ENCODE data around the gene SPOP.

SPOP gene

GRCh38 chr17:49564638-49565037 lies 113.3 kb downstream of the SPOP start:
- ChIA-PET POLR2A (no interaction called here), CTCF (interaction anchor here (0.6 to 4.7 kb wide), 11 partner anchors 8 to 589 kb away, joined by 3 to 93 read pairs (median 5); partner anchors contain the start of gene DLX3)
- TF ChIP-seq ZNF138 (tag by site-specific recombination; IDR thresholded peaks at IDR 0.05; ENCODE audit: borderline replicate concordance) = no peak
- TF ChIP-seq ZNF16 (tag by site-specific recombination; IDR thresholded peaks at IDR 0.05; ENCODE audit: low read depth) = no peak
- TF ChIP-seq WT1 (tag by site-specific recombination; IDR thresholded peaks at IDR 0.05) = no peak
- no peak for TF ChIP-seq ZNF423 (tag by site-specific recombination; IDR thresholded peaks at IDR 0.05)
- TF ChIP-seq ZNF704 (tag by site-specific recombination; IDR thresholded peaks at IDR 0.05) = no peak
- TF ChIP-seq ZNF521 (tag by site-specific recombination; IDR thresholded peaks at IDR 0.05) = no peak
- TF ChIP-seq ZNF580 (tag by site-specific recombination; IDR thresholded peaks at IDR 0.05) = no peak
- no peak for TF ChIP-seq ZNF510 (tag by site-specific recombination; IDR thresholded peaks at IDR 0.05; ENCODE audit: insufficient replicate concordance)
- no peak for TF ChIP-seq HOXC10 (CRISPR knock-in tag; IDR thresholded peaks at IDR 0.05)
- TF ChIP-seq SETDB1 (IDR thresholded peaks at IDR 0.05; ENCODE audit: insufficient read length, low read length) = no peak
- no peak for TF ChIP-seq KLF10 (tag by site-specific recombination; IDR thresholded peaks at IDR 0.05)
- TF ChIP-seq ZNF239 (tag by site-specific recombination; IDR thresholded peaks at IDR 0.05) = no peak
- no peak for TF ChIP-seq GLIS1 (tag by site-specific recombination; IDR thresholded peaks at IDR 0.05)
- TF ChIP-seq ZNF223 (tag by site-specific recombination; IDR thresholded peaks at IDR 0.05) = no peak
- no peak for TF ChIP-seq ZNF146 (tag by site-specific recombination; IDR thresholded peaks at IDR 0.05)
- no peak for TF ChIP-seq ZNF366 (tag by site-specific recombination; conservative IDR thresholded peaks at IDR 0.05)
- TF ChIP-seq BCL11A (tag by site-specific recombination; IDR thresholded peaks at IDR 0.05; ENCODE audit: low read depth) = no peak
- no peak for TF ChIP-seq ZNF214 (tag by site-specific recombination; IDR thresholded peaks at IDR 0.05; ENCODE audit: borderline replicate concordance)
- TF ChIP-seq ZNF202 (tag by site-specific recombination; IDR thresholded peaks at IDR 0.05; ENCODE audit: borderline replicate concordance) = no peak
- no peak for TF ChIP-seq ZNF518A (tag by site-specific recombination; conservative IDR thresholded peaks at IDR 0.05; ENCODE audit: low read depth)
- no peaks in the 10 kb centered on the region for H3K9me3 ChIP-seq (ENCODE audit: control insufficient read depth, insufficient read depth, low read depth, low read length)
- no peak overlapping the region for H3K4me3 ChIP-seq (ENCODE audit: low read depth, low read length)
- H3K4me1 ChIP-seq (ENCODE audit: control insufficient read depth, insufficient read depth, low read length) = peaks cover 3% of the 10 kb centered on the region; the same call in 1 of the 2 replicates
- no peak overlapping the region for H3K27ac ChIP-seq (ENCODE audit: extremely low read depth, low read depth, low read length)
- H3K36me3 ChIP-seq (ENCODE audit: control insufficient read depth in 2 of 2, insufficient read depth in 1 of 2, low read length in 2 of 2) = no peaks in the 10 kb centered on the region
